GM08714 (cell line): ENCODE data around the gene IL32.
A peak's percentile ranks its signal among the peaks of the same experiment; 100 is the strongest.
"Not testable (repeated sequence)": the region's sequence is repeated elsewhere in the genome, so short reads cannot be mapped to it uniquely, and the experiment has no call there.

ENCODE experiments used
- H3K4me3 ChIP-seq: fragments of 200-500 bp; sonication (Bioruptor generic); 2 replicates; pipeline ENCODE4 v1.5.1; 2014; ENCODE audit warnings: mild to moderate bottlenecking, low read length, inconsistent platforms
- ZNF274 ChIP-seq: IDR thresholded peaks from 2 replicates; pipeline ENCODE4 v1.6.1; 2012; ENCODE audit warnings: mild to moderate bottlenecking, low read depth, low read length

Gene IL32

DNA sequence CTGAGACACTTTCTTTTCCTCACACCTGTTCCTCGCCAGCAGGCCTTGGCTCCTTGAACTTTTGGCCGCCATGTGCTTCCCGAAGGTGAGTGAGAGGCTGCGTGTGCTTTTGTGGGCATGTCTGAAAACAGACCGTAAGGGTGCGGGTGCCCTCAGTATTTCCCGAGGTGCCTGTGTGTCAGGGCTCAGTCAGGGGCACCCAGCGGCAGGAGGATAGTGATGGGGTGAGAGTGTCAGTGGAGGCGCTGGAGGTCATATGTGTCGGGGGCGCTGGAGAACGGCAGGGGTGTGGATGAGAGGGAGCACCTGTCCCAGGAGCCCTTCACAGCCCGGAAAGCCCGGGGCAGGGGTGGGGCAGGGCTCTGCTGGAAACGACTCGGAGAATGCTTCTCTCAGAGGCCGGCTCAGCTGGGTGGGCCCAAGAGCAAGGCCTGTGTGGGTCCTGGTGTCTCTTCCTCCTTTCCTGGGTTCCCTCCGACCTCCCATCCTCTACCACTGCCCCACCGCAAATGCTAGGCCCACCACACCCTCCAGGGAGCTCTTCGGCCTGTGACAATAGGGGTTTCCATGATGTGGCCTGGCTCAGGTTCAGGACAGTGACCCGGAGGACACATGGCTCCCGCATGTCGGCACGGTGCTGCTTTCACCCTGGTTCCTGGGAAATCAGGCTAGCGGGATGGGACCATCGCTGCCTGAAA is 451 bp downstream of the IL32 start:
- TF ChIP-seq ZNF274, result no peak
- peak overlapping the region; percentile 19; the same call in 1 of the 2 replicates for H3K4me3 ChIP-seq

DNA sequence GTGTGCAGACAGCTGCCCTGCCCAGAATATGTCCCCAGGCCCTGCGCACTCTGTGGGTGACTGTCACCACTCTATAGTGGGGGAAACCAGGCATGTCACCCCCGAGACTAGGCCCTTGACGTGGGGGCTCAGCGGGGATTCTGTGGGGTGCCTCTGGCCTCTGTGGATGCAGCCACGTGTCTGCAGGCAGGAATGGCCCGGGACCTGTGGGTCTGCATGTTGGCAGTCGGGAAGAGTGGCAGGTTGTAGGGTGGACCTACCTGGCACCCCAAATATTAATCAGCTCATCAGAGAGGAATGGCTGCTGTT is 954 bp downstream of the IL32 start:
- no peak for TF ChIP-seq ZNF274
- peak overlapping the region; percentile 19; the same call in 1 of the 2 replicates for H3K4me3 ChIP-seq

- TF ChIP-seq ZNF274, result no peak
- H3K4me3 ChIP-seq, result no peak overlapping the region
Measured at GRCh38 chr16:3068487-3068886, 3.0 kb downstream of the IL32 start.

DNA sequence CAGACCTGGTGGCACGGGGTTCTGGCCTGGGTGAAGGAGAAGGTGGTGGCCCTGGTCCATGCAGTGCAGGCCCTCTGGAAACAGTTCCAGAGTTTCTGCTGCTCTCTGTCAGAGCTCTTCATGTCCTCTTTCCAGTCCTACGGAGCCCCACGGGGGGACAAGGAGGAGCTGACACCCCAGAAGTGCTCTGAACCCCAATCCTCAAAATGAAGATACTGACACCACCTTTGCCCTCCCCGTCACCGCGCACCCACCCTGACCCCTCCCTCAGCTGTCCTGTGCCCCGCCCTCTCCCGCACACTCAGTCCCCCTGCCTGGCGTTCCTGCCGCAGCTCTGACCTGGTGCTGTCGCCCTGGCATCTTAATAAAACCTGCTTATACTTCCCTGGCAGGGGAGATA is 3.7 kb downstream of the IL32 start:
- not testable (repeated sequence) for H3K4me3 ChIP-seq

- no peak overlapping the region for H3K4me3 ChIP-seq
- TF ChIP-seq ZNF274, result no peak
Measured at GRCh38 chr16:3070608-3071111, 5.2 kb downstream of the IL32 start.

DNA sequence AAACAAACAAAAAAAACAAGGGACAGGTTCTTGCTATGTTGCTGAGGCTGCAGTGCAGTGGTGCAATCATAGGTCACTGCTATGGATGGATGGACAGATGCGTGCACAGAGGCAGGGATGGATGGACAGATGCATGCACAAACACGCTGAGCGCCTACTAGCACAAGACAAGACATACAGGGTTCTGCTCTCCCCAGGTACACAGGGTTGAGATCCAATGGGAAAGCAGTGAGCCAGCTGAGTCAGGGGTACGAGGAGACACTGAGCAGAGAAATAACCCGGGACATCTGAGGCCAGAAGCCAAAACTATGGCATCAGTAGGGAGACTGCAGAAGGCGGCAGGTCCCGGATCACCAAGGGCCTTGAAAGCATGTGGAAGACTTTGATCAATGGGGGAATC is 6.2 kb downstream of the IL32 start:
- no peak for TF ChIP-seq ZNF274
- no peak overlapping the region for H3K4me3 ChIP-seq

- not testable (repeated sequence) for H3K4me3 ChIP-seq
Measured at GRCh38 chr16:3072148-3072547, 6.7 kb downstream of the IL32 start.

GRCh38 chr16:3072576-3073263 is 7.3 kb downstream of the IL32 start:
- H3K4me3 ChIP-seq, result not testable (repeated sequence)

GRCh38 chr16:3073448-3073847 is 8.0 kb downstream of the IL32 start:
- no peak for TF ChIP-seq ZNF274
- no peak overlapping the region for H3K4me3 ChIP-seq

GRCh38 chr16:3074860-3075522 is 9.6 kb downstream of the IL32 start:
- no peak for TF ChIP-seq ZNF274
- peak overlapping the region; percentile 45; the same call in 1 of the 2 replicates for H3K4me3 ChIP-seq

DNA sequence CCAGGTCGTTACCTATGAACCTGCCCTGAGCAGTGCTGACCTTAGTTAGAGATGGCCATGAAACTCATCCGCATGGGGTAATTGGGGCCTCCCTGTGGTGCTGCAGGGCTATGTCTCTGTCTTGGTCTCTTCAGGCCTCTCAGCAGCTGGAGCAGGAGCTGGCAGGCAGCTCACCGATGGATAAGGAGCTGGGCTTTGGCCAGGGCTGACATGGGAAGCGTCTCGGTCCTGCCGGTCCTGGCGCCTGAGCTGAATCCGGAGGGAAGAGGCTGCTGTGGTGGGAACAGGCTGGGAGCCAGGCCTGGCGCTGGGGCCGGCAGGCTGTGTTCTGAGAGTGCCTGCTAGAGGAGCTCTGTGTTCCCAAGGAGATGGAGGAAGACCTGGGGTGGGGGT is 10.1 kb downstream of the IL32 start:
- H3K4me3 ChIP-seq, result peak overlapping the region; percentile 45; the same call in 1 of the 2 replicates
- TF ChIP-seq ZNF274, result no peak

DNA sequence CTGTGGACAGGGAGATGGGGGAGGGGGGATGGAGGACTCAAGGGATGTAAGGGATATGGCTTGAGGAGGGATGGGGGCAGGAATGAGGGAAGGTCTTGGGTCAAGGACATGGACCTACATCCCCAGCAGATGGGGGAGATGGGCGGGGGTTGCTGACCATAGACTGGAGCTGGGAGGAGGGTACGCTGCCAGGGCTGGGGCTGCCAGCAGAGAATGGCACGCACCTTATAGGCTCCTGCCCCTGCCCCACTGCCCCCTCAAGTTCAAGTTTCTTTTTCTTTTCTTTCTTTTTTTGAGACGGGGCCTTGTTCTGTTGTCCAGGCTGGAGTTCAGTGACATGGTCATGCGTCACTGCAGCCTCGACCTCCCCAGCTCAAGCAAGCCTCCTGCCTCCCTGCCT is 10.5 kb downstream of the IL32 start:
- H3K4me3 ChIP-seq, result not testable (repeated sequence)

- peak overlapping the region; percentile 11; the same call in 1 of the 2 replicates for H3K4me3 ChIP-seq
Measured at GRCh38 chr16:3076577-3076976, 11.1 kb downstream of the IL32 start.

GRCh38 chr16:3080024-3080423 is 14.6 kb downstream of the IL32 start:
- no peak overlapping the region for H3K4me3 ChIP-seq
- TF ChIP-seq ZNF274, result no peak

More at GRCh38 chr16:3076577-3076976, 11.1 kb downstream of the IL32 start:
- no peak for TF ChIP-seq ZNF274

GRCh38 chr16:3081957-3082356 is 16.5 kb downstream of the IL32 start:
- H3K4me3 ChIP-seq, result not testable (repeated sequence)

DNA sequence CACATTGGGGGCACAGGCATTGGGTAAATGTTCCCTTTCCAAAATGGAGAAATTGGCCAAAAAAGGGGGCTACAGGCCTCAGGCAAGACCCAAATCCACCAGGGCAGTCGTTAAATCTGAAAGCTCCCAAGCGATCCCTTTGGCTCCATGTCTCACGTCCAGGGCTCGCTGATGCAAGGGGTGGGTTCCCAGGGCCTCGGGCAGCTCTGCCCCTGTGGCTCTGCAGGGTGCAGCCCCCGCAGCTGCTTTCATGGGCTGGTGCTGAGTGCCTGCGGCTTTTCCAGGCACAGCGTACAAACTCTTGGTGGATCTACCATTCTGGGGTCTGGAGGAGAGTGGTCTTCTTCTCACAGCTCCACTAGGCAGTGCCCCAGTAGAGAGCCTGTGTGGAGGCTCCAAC is 18.0 kb downstream of the IL32 start:
- not testable (repeated sequence) for H3K4me3 ChIP-seq
